ENCODE results near the gene MILR1.

The MILR1 gene

DNA sequence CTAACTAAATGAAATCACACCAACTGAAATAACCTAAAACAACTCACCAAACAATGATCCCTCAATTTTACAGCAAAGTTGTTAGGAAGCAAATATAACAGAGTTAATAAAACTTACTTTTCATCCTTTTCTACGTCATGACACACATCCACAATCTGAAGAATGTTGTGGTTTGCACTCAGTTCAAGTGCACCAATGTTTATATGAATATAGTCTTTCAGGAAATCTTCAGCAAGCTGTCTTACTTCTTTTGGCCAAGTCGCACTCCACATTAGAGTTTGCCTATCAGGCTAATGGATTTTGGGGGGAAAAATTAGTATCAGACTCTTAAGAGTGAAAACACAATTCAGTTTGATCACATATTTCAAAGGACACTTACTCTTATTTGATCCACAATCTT, 53.9 kb downstream of the MILR1 start:
- no peak for DNase-seq (ENCODE audit: low read depth in 2 of 2)

DNA sequence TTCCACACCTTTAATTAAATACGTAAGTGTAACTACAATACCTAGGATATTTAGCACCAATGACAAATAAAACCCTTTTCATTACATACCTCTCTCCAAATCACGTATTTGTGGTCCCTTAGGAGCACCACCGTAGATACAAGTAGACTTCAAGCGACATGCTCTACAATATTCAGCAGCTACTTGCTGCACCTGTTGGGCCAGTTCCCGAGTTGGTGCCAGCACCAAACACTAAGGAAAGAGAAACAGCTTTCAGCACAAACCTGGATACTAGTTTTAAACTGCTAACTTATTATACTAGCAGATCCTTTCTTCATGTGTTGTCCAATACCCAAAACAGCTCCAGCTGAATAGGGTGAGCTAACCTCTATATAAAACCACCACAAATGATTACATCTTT, 54.4 kb downstream of the MILR1 start:
- no peak for DNase-seq (ENCODE audit: low read depth in 2 of 2)

DNA sequence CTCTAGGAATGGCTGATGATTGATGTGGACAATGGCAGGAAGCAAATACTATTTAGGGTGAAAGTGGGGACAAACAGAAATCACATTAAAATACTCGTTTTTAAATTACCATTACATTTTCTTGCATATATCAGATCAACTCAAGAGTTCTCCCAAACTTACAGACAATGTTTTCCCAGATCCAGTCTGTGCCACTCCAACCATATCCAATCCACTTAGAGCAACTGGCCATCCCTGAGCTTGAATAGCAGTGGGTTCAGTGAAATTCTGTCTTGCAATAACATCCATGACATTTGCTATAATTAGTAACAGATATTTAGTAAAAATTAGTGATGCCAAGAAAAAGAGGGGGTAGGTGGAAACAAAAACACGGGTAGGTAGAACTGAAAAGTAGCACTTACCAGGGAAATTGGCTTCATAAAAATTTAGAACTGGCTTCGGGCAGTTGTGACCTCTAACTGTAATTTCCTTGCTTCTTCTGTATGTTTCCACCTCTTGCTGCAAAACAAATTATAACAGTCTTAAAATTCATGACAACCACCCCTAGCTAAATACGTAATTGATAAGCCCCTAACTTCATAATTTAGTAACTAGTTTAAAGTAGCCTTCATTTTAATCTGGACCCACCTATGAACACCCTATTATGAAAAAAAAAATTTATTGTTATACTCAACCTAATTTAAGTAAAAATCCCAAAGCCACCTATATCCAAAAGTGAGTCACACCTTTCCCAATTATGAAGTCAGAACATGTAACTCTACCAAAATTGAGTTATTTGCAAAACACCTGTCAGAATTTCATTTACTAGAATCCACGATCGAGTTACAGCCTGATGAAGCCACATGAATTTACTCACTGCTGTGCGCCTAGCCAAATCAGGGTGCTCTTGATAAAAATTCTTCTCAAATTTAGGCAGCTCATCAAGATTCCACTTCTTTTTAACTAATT, 55.2 kb downstream of the MILR1 start:
- no peak for DNase-seq (ENCODE audit: low read depth in 2 of 2)

DNA sequence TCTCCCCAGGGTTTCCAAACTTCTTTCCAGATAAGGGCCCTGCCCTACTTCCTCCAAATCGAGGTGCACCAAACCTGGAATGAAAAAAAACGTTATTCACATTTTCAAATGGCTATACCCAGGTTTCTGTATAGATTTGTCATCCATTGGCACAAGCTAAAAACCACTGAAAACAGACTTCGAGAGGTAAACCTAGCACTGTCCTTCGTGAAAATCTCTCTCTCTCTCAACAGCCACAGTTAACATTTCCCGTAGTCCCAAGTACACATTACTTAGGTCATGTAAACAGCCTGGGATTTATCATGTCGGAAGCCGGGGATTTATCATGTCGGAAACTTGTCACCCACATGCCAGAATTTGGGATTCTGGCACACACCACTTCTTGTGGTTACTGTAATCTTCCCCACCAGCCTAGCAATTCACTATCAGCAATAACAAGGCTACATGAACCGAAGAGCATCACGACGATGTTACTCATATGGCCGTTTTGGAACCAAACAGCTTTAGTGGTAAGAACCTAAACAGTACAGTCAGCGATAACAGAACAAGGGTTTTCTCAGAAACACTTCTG, 55.9 kb downstream of the MILR1 start:
- no peak for DNase-seq (ENCODE audit: low read depth in 2 of 2)

DNA sequence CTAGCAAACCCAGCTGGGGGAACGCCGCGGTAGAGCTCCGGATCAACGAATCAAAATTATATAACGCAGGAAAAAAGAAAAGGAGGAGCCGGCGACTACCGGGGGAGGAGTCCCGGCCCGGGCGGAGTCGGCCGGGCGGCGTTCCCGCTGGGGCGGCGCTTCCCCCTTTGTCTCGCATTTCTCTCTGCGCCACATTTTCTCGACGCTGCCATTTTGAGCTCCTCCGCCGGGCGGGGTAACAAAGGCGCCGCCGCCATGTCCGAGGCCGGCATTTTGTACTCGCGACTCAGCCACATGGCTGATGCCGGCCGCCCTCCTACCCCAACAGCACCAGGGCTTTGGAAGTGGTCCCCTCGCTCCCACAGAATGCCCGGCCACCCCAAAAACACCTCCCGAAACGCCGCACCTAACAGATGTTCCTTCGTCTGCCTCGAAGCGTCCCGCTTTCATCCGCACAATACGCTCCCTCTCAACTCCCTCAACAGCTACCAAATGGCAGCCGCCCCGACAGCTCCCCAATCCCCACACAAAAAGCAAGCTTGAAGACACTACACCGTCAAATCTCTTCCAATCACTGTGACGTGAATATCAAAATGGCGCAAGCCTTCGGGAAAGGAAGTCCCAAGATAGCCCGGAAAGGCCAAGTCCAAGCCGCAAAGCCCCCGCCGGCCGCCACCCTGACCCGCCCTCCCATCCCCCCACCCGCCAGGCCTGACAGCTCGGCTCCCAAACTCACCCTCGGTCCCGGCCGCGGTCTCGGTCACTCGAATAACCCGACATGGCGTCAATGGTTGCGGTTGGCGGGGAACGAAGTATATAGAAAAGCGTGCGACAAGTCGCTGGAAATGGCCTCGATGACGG, 56.7 kb downstream of the MILR1 start:
- peak; percentile 65 to 75 for DNase-seq (ENCODE audit: low read depth in 2 of 2)

- DNase-seq (ENCODE audit: low read depth in 2 of 2), result peak; percentile 95 to 97
These were observed 57.3 kb downstream of the MILR1 start, which contains the start of gene DDX5 for GRCh38 chr17:64506201-64506575. DDX5 (minus strand) TSS chr17:64506289; CDS start chr17:64506119, 170 bp downstream.

- DNase-seq (ENCODE audit: low read depth in 2 of 2), result peak; percentile 90 to 92
These were observed 57.9 kb downstream of the MILR1 start, which contains the start of gene CEP95 for GRCh38 chr17:64506576-64507412. CEP95 (plus strand) TSS chr17:64506977; CDS start chr17:64507098, 121 bp downstream.

DNA sequence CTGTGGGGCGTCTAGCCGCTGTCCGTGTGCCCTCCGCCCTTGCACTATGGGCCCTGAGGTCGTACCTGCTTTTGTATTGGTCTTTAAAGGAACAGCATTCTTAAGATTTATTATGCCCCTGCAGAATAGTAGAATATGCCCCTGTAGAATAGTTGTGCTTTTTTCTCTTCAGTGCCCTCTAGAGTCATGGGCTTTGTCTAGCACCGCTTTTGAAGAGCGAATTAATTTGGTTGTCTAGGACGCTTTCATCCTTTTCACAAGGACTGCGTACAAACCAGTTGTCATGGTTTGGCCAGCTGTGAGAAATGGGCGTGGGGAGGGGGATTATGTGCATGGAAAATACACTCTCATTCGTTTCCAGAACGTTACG, 58.5 kb downstream of the MILR1 start:
- DNase-seq (ENCODE audit: low read depth in 2 of 2), result peak in 1 of 2 donors; percentile 18

- no peak for DNase-seq (ENCODE audit: low read depth in 2 of 2)
These were observed 59.8 kb downstream of the MILR1 start for GRCh38 chr17:64508683-64509082.

DNA sequence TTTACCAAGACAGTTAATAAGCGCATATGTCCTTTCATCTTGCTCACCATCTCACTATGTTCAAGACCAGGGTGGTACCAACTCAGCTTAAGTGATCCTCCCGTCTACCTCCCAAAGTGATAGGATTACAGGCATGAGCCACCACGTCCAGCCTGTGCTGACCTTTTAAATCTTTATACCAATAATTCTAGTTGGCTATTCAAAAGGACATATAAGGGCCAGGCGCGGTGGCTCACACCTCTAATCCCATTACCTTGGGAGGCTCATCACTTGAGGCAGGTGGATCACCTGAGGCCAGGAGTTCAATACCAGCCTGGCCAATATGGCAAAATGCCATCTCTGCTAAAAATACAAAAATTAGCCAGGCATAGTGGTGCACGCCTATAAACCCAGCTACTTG, 60.3 kb downstream of the MILR1 start:
- no peak for DNase-seq (ENCODE audit: low read depth in 2 of 2)

- no peak for DNase-seq (ENCODE audit: low read depth in 2 of 2)
These were observed 66.5 kb downstream of the MILR1 start for GRCh38 chr17:64515419-64515818.

GRCh38 chr17:64515829-64516228, 66.9 kb downstream of the MILR1 start:
- DNase-seq (ENCODE audit: low read depth in 2 of 2), result no peak
